ENCODE data around the gene PRKCB.

The PRKCB gene

GRCh38 chr16:24214992-24215391, 379.2 kb downstream of the PRKCB start:
- TF ChIP-seq CTCF (IDR thresholded peaks at IDR 0.05), result no peak

- TF ChIP-seq CTCF (IDR thresholded peaks at IDR 0.05), result no peak
Observed at GRCh38 chr16:24216961-24217360, 381.2 kb downstream of the PRKCB start.

GRCh38 chr16:24217461-24217860, 381.7 kb downstream of the PRKCB start:
- TF ChIP-seq CTCF (IDR thresholded peaks at IDR 0.05), result no peak

GRCh38 chr16:24218299-24218698, 382.5 kb downstream of the PRKCB start:
- TF ChIP-seq CTCF (IDR thresholded peaks at IDR 0.05), result no peak

- no peak for TF ChIP-seq CTCF (IDR thresholded peaks at IDR 0.05)
Observed at GRCh38 chr16:24221219-24221618, 385.4 kb downstream of the PRKCB start.

- no peak for TF ChIP-seq CTCF (IDR thresholded peaks at IDR 0.05)
Observed at GRCh38 chr16:24228514-24228913, 392.7 kb downstream of the PRKCB start.

- TF ChIP-seq CTCF (IDR thresholded peaks at IDR 0.05), result no peak
Observed at GRCh38 chr16:24232936-24233335, 397.2 kb downstream of the PRKCB start.

- no peak for TF ChIP-seq CTCF (IDR thresholded peaks at IDR 0.05)
Observed at GRCh38 chr16:24234737-24235136, 399.0 kb downstream of the PRKCB start.

Measured in LNCAP (cell line).